AG09319 (cell line): ENCODE data around the gene CACNA1C.

ENCODE experiments used
- DNase-seq: peaks from one replicate; pipeline ENCODE4 v3.0.0-alpha.2; 2010; ENCODE audit warnings: low read depth; ENCODE audit errors: extremely low read depth
- TF ChIP-seq, protein P1 (sequence below): IDR thresholded peaks from 2 replicates; pipeline ENCODE4 v1.5.1; 2011; ENCODE audit warnings: low read depth, mild to moderate bottlenecking, inconsistent platforms, low read length, moderate library complexity

Gene CACNA1C

DNA sequence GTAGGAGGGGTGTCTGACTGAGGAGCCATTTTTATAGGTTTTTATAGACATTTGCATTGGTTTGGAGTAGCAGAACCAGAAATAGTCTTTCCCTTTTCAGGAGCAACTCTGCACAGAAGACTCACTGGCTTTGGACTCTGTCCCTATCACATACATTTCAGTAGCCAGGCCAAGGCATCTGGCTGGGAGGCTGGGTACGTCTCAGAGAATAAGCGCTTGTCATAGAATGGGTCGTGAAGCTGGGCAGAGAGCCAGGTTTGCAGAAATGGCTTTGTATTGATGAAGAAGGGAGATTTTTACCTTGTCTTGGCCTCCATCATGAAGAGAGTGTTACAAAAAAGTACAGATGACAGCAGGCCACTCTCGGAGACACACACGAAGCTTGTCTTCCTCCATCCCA lies 98.6 kb downstream of the CACNA1C start:
- TF ChIP-seq, protein P1, sequence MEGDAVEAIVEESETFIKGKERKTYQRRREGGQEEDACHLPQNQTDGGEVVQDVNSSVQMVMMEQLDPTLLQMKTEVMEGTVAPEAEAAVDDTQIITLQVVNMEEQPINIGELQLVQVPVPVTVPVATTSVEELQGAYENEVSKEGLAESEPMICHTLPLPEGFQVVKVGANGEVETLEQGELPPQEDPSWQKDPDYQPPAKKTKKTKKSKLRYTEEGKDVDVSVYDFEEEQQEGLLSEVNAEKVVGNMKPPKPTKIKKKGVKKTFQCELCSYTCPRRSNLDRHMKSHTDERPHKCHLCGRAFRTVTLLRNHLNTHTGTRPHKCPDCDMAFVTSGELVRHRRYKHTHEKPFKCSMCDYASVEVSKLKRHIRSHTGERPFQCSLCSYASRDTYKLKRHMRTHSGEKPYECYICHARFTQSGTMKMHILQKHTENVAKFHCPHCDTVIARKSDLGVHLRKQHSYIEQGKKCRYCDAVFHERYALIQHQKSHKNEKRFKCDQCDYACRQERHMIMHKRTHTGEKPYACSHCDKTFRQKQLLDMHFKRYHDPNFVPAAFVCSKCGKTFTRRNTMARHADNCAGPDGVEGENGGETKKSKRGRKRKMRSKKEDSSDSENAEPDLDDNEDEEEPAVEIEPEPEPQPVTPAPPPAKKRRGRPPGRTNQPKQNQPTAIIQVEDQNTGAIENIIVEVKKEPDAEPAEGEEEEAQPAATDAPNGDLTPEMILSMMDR: no peak
- no peak for DNase-seq

DNA sequence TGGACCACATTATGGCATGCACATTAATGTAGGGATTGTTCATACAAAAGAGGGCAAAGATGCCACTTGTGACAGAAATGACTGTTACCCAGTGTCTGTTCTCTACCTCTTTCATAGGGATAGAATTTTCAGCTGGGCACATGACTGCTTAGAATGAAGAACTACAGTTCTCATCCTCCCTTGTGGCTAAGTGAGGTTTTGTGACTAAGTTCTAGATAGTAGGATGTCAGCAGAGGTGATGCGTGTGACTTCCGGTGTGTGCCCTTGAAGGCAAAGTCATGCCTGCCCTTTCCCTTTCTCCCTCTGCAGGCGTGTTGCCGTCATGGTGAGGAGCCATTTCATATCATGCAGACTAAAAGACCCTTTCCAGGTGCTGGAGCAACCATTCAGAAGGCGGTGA lies 99.3 kb downstream of the CACNA1C start:
- DNase-seq: no peak
- TF ChIP-seq, protein P1: no peak

DNA sequence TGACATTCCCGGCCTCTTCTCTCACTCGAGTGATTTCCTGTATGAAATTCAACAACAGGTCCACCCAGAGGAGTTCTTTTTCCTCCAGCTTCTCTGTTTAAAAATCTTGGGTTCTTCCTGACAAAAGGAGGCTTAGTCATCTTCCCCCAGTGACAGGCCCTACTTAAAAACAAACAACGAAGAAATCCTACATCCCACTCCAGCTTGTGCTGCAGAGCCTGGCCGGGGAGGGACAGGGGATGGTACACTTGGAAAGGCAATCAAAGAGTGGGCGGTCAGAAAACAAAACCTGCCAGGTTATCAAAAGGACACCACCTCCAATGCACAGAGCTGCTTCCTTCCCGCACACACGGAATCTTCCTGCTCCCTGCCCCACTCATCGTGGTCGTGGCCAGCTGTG lies 101.3 kb downstream of the CACNA1C start:
- peak; percentile 22 for DNase-seq
- TF ChIP-seq, protein P1: no peak

DNA sequence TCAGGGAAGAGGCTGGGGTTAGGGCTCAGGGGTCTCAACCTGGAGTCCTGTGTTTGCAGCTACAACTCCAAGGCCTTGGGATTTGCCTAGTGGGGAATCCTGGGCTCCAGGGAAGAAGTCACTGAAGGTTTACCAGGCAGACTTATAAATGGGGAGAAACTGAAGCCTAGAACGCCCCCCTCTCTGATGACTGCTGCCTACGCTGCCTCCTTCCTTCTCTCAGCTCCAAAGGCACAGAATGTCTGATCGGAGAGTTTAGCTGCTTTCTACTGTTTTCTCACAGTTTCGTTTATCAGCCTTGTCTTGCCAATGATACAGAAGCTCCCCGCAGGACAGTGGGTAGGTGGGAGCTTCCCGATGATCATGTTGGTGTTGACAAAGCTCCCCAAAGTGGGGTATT lies 101.7 kb downstream of the CACNA1C start:
- no peak for DNase-seq
- TF ChIP-seq, protein P1: no peak

DNA sequence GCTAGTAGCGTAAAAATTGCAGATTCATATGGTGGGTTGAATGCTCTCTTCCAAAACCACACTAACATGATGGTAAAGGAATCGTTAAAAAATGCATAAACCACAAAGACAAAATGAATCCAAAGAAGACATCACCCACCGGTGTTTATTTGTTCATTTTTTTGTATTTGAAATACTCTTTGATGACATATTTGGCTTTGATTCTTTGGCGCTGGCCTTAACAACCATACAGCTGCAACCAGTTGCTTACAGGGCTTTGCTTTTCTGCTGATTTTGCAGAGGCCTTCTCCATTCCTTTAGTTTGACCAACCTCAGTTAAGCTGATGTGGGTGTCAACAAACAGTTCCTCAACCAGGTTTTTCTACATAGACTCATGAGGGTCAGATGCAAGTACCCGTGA lies 103.5 kb downstream of the CACNA1C start:
- TF ChIP-seq, protein P1: no peak
- no peak for DNase-seq

DNA sequence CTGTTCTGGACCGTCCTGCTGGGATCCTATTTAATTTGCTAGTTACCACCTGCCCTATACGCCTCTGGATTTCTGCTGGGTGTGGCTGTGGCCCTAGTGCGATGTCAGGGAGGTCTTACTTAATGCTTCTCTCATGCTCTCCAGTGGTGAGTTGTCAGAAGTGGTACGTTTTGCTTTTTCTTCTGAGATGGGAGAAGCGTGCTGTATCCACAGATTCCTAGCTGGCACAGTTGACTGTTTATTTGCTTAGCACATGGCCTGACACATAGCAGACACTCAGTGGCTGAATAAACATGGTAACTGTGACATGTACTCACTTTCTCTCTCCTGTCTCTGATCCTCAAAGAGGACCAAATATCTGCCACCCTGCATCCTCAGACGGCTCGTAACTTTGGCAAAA lies 107.3 kb downstream of the CACNA1C start:
- DNase-seq: no peak
- TF ChIP-seq, protein P1: no peak

DNA sequence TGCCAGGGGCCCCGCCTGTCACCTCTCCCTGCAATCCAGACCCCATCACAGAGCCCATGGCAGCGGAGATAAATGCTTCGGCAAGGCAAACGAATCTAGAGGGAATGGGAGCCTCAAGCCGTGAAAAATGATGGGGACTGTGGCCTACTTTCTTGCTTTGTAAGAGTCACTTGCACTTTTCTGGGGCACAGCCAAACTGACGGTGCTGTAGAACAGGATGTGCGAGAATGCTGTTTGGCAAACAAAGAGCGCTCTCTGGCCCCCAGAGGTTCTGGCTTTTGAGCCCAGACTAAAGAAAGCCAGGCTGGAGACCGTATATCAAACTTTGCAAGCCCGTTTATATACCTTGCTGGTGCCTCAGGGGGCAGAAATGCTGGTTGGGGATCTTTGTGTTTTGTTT lies 108.7 kb downstream of the CACNA1C start:
- DNase-seq: no peak
- TF ChIP-seq, protein P1: no peak
